NCI-H226 (cell line): ENCODE measurements around the gene CAVIN2.

ENCODE experiments used
- DNase-seq: peaks from one replicate; pipeline ENCODE4 v3.0.0-alpha.2; 2015

CAVIN2 gene

DNA sequence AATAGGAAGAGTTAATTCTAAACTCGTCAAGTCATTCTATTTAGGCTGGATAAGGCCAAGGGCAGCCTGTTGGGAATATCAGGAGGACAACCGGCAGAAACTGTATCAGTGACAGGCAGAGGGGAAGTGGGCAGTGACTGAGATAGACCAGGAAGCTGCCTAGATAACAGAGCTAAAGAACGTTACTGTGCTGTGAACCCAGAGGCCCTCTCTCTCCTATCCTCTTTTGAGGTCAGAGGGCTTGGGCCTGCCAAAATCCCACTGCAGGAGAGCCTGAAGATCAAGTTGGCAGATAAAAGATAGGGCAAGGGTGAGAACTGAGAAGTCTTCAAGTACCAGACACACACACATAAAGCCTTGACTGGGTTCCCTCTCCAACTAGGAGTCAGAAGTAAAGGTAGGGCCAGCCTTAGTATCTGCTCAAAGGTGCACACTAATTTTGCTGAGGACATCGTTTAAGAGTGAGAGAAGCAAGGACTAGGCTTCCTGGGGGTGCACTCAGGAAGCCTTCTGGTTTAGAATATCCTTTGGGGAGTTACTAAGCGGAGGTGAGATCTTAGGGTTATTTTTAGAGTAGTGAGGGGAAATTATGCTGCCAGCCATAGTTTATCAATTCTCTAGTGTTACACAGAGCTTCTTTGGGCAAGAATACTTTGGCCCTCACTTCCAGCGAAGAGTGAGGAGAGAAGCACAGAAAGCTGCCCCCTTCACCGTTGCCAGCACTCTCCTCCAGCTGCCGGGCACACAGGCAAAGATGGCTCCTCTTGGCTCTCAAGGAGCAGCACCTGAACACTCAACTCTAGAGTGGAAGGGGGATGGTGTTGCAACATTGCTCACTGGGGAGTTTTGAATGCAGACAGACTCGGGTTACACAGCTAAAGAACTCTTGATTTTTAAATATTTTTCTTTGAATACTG is 9.8 kb downstream of the CAVIN2 start:
- no peak for DNase-seq

- no peak for DNase-seq
Observed at GRCh38 chr2:191836471-191836852, 10.4 kb downstream of the CAVIN2 start.

DNA sequence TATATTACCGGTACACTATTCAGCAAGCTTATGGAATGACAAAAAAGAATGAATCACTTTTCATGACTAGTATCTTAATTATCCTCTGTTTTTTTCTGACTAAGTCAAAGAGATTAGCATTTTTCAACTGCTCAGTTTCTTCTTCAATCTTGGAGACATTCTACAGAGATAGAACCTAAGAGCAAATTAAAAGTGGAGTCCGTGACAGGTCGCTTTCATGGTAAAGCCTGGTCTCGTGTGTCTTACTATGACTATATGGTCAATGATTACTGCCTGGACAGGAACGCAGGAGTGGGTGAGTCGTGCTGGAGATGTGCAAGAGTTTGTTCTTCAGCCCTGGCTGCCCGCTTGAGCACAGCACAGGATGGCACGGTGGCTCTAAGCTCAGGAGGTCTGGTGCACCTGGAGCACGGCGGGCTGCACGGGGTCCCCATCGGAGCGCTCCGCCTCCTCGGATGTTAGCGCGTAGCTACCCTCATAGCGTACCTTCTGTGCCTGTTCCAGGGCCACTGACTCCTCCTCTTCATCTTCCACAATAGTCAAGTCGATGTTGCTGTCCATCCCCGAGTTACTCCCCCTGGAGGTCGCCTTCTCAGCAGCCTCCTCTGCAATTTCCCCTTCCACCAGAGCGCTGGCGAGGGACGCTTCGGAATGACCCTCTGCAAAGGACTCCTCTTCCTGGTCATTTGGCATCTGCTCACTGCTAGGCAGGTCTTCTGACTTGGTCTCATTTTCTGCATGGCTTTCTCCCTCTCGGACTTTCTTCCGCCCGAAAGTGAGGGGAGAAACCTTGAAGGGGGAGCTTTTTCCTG is 11.1 kb downstream of the CAVIN2 start:
- DNase-seq, result no peak

DNA sequence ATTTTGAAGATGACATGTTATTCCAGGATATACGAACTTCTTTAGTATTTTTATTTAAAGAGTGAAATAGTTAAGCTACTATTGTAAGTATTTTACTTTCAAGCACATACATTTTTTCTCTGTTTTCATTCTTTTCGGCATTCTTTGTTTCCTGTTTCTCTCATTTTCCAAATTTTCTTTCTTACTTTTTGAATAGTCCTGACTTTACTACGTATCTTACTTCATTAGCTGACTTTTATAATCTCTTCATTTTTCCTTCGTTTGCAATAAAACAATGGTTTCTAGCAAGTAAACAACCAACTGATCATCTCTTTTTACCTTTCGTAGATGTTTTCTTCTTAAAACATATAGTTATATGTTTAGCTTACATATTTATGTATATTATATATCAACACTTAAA is 11.8 kb downstream of the CAVIN2 start:
- no peak for DNase-seq

- no peak for DNase-seq
Observed at GRCh38 chr2:191833356-191833755, 13.5 kb downstream of the CAVIN2 start.

DNA sequence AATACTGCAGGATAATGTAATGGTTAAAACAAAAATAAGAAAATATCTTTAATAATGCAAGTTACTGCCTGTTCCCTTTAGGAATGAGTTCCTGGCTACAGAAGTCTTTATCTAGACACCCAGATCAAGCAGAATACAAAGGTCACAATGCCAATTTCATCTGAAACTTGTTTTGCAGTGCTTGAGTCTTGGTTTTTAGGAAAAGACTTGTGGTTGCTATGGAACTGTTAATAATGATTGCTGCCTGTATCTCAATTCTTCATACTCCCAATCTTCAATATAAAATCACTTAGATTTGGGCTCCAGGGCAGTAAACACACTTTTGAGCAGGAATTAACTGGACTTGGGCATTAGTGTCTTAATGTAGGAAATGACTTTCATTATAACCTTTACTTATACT is 14.2 kb downstream of the CAVIN2 start:
- no peak for DNase-seq

GRCh38 chr2:191831410-191831994 is 15.4 kb downstream of the CAVIN2 start:
- no peak for DNase-seq

DNA sequence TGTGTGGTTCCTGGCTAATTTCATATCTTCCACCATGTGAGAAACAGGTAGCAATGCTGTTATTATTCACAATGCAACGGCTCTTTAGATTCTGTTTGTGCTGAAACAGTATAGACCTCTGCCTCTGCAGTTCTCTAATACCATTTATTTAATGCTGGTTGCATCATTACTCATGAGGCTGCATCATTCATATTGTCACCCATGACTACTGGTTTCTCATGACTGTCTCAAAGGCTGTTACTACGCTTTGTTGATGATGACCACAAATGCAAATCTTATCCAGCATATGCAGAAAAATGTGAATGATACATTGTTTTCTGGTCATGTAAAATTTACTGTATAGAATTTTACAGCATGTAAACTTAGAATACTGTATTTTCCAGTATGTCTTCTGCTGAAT is 22.5 kb downstream of the CAVIN2 start:
- no peak for DNase-seq

- DNase-seq, result no peak
Observed at GRCh38 chr2:191821078-191821477, 25.8 kb downstream of the CAVIN2 start.

DNA sequence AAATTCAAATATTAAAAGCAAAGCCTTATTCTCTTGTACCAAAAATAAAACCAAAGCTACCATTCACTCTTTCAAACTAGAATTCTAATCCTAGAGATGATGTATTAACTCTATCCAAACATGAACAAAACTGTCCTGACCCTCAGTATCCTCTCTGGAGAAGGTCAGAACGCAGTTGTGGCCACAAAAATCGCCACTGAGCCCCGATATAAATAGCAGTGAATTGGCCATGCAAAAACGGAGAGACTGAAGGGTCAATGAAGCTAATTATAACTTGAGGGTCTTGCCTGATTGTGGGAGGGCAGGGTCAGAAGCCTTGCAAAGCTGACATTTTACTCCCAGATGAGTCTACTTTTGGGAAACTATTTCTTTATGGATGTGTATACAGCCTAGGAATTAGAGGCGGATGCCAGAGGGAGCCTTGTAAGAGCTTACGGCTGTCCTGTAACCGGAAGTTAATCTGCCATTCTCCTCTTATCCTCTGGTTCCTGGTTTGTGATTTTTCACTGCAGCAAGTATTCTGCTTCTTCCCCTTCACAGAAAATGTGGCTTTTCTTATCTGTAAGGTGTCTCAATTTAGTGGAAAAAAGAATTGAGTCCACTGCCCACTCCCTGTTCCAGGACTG is 28.1 kb downstream of the CAVIN2 start:
- DNase-seq, result no peak

GRCh38 chr2:191818133-191818532 is 28.8 kb downstream of the CAVIN2 start:
- no peak for DNase-seq

DNA sequence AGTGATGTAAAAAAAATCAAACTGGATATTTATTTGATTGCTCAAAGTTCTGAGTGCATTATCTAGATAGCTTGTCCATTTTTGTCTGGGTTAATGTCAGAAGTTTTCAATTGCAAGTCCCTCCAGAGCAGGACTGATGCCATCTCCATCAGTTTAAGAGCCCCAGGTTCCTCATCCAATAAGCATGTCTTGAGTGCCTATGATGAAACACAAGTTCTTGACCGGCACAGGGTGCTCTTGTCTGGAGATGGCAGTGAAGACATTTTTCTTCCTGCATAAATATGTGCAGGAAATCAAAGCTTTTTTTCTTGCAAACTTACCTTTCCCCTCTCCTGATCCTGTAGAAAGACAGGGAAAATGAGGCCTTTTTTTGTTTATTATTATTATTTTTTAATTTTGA is 31.9 kb downstream of the CAVIN2 start:
- DNase-seq, result no peak

DNA sequence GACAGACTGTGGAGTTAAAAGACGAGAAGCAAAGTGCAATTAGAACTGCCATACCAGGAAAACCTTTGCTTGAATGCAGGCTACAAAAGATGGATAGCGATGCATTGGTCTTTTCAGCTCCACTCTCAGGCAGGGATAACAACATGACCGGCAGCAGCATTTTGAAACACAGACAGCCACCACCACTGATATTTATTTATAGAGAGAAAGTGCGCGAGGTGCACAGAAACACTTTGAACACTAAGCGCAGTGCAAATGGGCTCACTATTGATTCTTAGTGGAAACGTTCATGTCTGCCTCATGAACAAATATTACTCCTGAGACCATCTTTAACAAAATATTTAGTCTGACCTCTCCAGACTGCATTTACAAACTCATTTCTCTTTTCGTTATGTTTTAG is 32.9 kb downstream of the CAVIN2 start:
- DNase-seq, result no peak

- DNase-seq, result peak; percentile 37
Observed at GRCh38 chr2:191811807-191812602, 34.9 kb downstream of the CAVIN2 start.

DNA sequence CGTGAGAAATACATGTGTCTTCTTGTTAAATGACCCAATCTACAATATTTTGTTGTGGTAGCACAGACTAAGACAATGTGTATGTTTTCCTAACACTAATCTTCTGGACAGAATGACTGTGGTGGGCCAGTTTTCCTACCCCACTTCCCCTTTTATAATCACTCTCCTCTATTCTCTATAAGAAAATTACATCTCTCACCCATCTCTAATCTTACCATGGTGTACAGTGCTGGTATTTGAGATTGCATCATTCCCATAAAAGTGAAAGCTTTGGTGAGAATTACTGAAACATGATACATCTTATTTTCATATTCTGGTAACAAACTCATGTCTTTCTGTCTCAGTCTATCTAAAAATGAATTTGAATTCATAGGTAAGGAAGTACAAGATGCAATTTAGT is 40.5 kb downstream of the CAVIN2 start:
- no peak for DNase-seq

- DNase-seq, result no peak
Observed at GRCh38 chr2:191804766-191805165, 42.1 kb downstream of the CAVIN2 start.

DNA sequence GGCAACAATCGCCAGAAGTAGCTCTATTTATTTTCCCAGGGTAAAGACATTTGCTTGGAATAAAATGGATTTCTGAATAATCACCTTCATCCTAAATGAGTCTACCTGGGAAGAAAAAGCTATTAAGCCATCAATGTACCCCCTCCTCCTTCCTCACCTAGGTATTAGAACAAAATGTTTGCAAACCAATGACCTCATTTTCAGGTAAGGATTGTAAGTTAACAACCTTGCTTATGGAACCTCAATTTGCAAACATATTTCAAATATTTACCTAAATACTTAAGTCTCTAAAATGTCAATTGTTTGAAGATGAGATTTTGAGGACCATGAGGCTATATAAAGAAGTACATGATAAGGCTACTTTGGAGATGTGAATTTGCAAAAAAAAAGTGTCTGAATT is 43.9 kb downstream of the CAVIN2 start:
- no peak for DNase-seq

DNA sequence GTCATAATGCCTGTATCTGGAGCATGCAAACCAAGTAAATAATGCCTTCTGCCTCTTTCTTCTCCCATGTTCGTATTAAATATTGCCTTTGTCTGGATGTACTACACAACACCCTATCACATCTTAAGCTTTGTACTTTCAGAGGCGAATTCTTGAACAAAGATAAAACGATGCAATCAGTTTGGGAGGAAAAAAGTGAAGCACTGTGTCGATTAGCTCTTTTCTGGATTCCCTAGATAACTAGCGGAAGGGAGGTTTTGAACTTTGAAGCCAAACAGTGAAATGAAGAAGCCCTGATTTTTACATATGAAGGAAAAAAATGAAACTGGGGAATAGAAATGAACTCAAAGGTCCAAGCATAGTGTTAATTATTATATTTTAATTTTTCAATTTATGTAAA is 44.7 kb downstream of the CAVIN2 start:
- DNase-seq, result no peak

DNA sequence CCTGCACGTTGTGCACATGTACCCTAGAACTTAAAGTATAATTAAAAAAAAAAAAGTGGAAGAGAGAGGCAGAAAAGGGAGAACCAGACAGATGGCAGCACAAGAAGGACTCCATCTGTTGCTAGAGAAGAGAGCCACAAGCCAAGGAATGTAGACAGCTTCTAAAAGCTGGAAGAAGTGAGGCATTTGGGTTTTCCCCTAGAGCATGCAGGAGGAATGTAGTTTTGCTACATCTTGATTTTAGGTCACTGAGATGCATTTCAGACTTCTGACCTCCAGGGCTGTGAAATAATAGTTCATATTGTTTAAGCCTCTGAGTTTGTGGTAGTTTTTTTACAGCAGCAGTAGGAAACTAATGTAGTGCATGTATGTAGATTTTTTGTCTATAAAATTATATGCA is 46.0 kb downstream of the CAVIN2 start:
- DNase-seq, result no peak

GRCh38 chr2:191799526-191799925 is 47.4 kb downstream of the CAVIN2 start:
- DNase-seq, result no peak

- DNase-seq, result no peak
Observed at GRCh38 chr2:191797942-191798876, 48.7 kb downstream of the CAVIN2 start.
